Measurements from ENCODE around the gene ATP2B1. TPM values are rescaled to one million over a fixed set of nuclear protein-coding genes. Genes with fewer than 3 reads are reported as not detected.

The ATP2B1 gene
- total RNA-seq, 4 donors from 2014 or later = 10.9 to 32.4 (median 21.0) TPM

Small RNAs within 50 kb of the gene (small RNA-seq; reads per million reads assigned to genes)
- 0 reads per million in 4 donors for gene AC025034.2
- 0.07 to 1.1 (median 0.79) reads per million in 4 donors for gene RNA5SP365
- 0 reads per million in 4 donors for gene RNU6-148P

Other genes with a start within 250 kb of the ATP2B1 start
- 1 to 10 TPM; 3.9 to 6.8 (median 5.4) TPM for gene GALNT4, start 184.0 kb downstream of the ATP2B1 start, total RNA-seq
- 10 to 100 TPM; 12.9 to 21.4 (median 15.3) TPM for gene POC1B, start 182.8 kb downstream of the ATP2B1 start, total RNA-seq